Erythroblast (primary cell): Measurements from ENCODE around the gene TNFAIP8L3.

Experiments
- DNase-seq, 2 experiments: peaks; one replicate each; lab custom pipeline; 2025; lab: John Stamatoyannopoulos, UW
- GATA1 ChIP-seq: IDR thresholded peaks from 2 replicates; pipeline ENCODE4 v1.6.1; 2011; ENCODE audit warnings: low read depth, mild to moderate bottlenecking, control low read depth, low read length, moderate library complexity
- POLR2A ChIP-seq: IDR thresholded peaks from 2 replicates; pipeline ENCODE4 v1.6.1; 2011; ENCODE audit warnings: mild to moderate bottlenecking, low read length

Gene TNFAIP8L3

DNA sequence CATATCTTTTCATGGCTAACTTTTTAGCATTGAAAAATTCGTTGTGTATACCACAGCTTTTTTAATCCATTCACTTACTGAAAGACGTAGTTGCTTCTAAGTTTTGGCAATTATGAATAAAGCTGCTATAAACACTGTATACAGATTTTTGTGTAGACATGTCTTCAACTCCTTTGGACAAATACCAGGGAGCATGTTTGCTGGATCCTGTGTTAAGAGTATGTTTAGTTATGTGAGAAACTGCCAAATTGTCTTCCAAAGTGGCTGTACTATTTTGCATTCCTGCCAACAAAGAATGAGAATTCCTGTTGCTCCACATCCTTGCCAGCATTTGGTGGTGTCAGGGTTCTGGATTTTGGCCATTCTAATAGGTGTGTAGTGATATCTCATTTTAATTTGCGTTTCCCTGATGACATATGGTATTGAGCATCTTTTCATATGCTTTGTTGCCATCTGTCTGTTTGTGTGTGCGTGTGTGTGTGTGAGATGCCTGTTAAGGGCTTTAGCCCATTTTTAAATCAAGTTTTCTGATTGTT lies 87.5 kb downstream of the TNFAIP8L3 start:
- TF ChIP-seq POLR2A, result no peak
- no peak for TF ChIP-seq GATA1
- no peak for DNase-seq
